Measurements from ENCODE around the gene LCMT1.

LCMT1 gene

DNA sequence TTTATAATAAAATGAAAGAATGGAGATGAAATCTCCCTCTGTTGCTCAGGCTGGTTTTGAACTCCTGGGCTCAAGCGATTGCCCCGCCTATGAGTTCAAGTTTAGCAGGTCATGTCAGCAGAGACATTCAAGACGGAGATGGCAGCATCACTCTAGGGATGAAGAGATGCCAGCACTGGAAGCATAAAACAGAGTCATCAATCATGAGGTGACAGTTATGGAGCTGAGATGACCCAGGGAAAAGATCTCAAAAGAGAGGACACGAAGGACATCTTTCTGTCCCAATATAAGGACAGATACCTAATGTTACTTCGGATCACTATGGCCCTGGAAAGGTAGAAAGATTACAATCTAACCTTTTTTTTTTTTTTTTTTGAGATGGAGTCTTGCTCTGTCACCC is 11.0 kb upstream of the LCMT1 start:
- Histone ChIP-seq H3K79me2 (ENCODE audit: insufficient read depth, low read length) (no peaks in the 10 kb centered on the region), H3K4me1 (ENCODE audit: insufficient read depth, low read length) (no peaks in the 10 kb centered on the region), H3K4me2 (ENCODE audit: insufficient read depth, low read length) (no peak overlapping the region), H3K27me3 (ENCODE audit: insufficient read depth, low read length, poor library complexity) (no peaks in the 10 kb centered on the region), H3K9ac (ENCODE audit: low read depth, low read length) (no peak overlapping the region), H3K9me3 (ENCODE audit: insufficient read depth, low read length, severe bottlenecking) (no peaks in the 10 kb centered on the region), H2AFZ (ENCODE audit: low read depth, low read length) (no peak overlapping the region), H3K4me3 (ENCODE audit: low read depth in 1 of 2, low read length in 2 of 2) (no peak overlapping the region), H3K27ac (ENCODE audit: low read length) (no peak overlapping the region), H4K20me1 (ENCODE audit: insufficient read depth, low read length) (no peaks in the 10 kb centered on the region), H3K36me3 (ENCODE audit: insufficient read depth, low read length) (no peaks in the 10 kb centered on the region)
- no peak for TF ChIP-seq EZH2 (IDR thresholded peaks at IDR 0.05; ENCODE audit: borderline replicate concordance, low read depth, low read length, severe bottlenecking)
- TF ChIP-seq, protein P1, sequence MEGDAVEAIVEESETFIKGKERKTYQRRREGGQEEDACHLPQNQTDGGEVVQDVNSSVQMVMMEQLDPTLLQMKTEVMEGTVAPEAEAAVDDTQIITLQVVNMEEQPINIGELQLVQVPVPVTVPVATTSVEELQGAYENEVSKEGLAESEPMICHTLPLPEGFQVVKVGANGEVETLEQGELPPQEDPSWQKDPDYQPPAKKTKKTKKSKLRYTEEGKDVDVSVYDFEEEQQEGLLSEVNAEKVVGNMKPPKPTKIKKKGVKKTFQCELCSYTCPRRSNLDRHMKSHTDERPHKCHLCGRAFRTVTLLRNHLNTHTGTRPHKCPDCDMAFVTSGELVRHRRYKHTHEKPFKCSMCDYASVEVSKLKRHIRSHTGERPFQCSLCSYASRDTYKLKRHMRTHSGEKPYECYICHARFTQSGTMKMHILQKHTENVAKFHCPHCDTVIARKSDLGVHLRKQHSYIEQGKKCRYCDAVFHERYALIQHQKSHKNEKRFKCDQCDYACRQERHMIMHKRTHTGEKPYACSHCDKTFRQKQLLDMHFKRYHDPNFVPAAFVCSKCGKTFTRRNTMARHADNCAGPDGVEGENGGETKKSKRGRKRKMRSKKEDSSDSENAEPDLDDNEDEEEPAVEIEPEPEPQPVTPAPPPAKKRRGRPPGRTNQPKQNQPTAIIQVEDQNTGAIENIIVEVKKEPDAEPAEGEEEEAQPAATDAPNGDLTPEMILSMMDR (IDR thresholded peaks at IDR 0.05; ENCODE audit: borderline replicate concordance, extremely low read depth, low read length, poor library complexity, severe bottlenecking): no peak
- DNase-seq: no peak
- ATAC-seq (ENCODE audit: insufficient read depth, low read depth): no peak

DNA sequence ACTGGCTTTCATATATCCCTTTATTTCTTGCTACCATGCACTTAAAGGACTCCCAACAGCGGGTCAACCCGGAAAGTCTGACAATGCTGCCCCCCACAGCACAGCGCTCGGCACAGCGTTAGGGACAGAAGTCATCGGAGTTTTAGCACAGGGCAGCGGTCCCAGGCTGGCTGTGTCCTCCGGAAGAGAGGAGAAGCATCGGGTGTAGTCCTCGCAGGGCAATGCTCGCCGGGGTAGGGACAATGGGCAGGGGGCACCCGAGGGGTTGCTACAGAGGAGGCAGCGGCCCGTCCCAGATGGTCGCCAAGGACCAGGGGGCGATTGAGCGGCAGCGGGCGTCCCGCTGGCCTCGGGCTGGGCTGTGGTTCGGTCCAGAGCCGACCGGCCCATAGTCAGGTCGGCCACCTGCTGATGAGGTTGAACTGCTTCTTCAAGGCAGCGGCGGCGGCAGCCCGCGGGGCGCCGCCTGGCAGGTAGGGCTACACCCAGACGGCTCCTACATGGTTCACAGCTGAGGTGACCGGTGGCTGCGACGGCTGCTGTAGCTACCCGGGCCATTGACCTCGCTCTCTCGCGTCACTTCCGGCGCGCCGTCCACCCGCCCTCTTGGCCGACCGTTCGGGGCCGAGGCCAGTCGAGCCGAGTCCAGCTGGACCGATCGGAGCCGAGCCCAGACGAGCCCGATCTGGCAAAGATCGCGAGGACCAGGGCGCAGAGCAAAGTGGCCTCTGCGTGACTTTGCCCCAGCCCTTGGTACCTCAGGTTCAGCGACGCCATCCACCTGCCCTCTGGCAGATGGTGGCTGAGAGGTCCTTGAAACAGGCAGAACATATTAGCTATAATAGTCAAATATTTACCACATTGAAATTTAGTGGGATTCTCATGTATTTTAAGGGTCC is 4.7 kb upstream of the LCMT1 start:
- DNase-seq: no peak

DNA sequence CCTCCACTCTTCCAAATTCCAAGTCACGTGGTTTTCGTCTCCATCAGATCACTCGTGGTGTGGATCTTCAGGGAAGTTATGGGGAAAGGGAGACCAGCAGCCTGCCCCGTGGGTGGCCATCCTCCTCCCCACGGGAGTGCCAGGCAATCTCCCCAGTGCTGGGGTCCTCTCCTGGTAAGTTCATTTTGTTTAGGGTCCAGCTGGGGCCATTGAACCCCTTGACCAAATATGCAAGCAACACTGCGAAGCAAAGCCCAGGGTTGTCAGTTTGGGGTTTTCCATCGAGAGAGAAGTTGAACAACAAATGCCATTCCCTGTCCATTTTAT is 4.1 kb upstream of the LCMT1 start:
- Histone ChIP-seq H3K4me1 (ENCODE audit: insufficient read depth, low read length) (peaks cover 22% of the 10 kb centered on the region), H3K27ac (ENCODE audit: low read length) (no peak overlapping the region), H3K9ac (ENCODE audit: low read depth, low read length) (no peak overlapping the region), H3K27me3 (ENCODE audit: insufficient read depth, low read length, poor library complexity) (no peaks in the 10 kb centered on the region), H3K79me2 (ENCODE audit: insufficient read depth, low read length) (peaks cover 15% of the 10 kb centered on the region), H3K9me3 (ENCODE audit: insufficient read depth, low read length, severe bottlenecking) (no peaks in the 10 kb centered on the region), H3K4me2 (ENCODE audit: insufficient read depth, low read length) (no peak overlapping the region), H3K36me3 (ENCODE audit: insufficient read depth, low read length) (no peaks in the 10 kb centered on the region), H2AFZ (ENCODE audit: low read depth, low read length) (no peak overlapping the region), H4K20me1 (ENCODE audit: insufficient read depth, low read length) (no peaks in the 10 kb centered on the region), H3K4me3 (ENCODE audit: low read depth in 1 of 2, low read length in 2 of 2) (no peak overlapping the region)
- ATAC-seq (ENCODE audit: insufficient read depth, low read depth): no peak
- no peak for TF ChIP-seq EZH2 (IDR thresholded peaks at IDR 0.05; ENCODE audit: borderline replicate concordance, low read depth, low read length, severe bottlenecking)
- TF ChIP-seq, protein P1 (IDR thresholded peaks at IDR 0.05; ENCODE audit: borderline replicate concordance, extremely low read depth, low read length, poor library complexity, severe bottlenecking): no peak
- DNase-seq: no peak

More for the DNA sequence above, 4.7 kb upstream of the LCMT1 start:
- ATAC-seq (ENCODE audit: insufficient read depth, low read depth): no peak
- H3K79me2 ChIP-seq (ENCODE audit: insufficient read depth, low read length): peaks cover 8% of the 10 kb centered on the region
- H3K36me3 ChIP-seq (ENCODE audit: insufficient read depth, low read length): no peaks in the 10 kb centered on the region
- no peaks in the 10 kb centered on the region for H3K9me3 ChIP-seq (ENCODE audit: insufficient read depth, low read length, severe bottlenecking)
- H3K4me2 ChIP-seq (ENCODE audit: insufficient read depth, low read length): no peak overlapping the region
- no peak overlapping the region for H2AFZ ChIP-seq (ENCODE audit: low read depth, low read length)
- no peak overlapping the region for H3K9ac ChIP-seq (ENCODE audit: low read depth, low read length)
- peaks cover 15% of the 10 kb centered on the region for H3K4me1 ChIP-seq (ENCODE audit: insufficient read depth, low read length)
- no peaks in the 10 kb centered on the region for H3K27me3 ChIP-seq (ENCODE audit: insufficient read depth, low read length, poor library complexity)
- no peak overlapping the region for H3K27ac ChIP-seq (ENCODE audit: low read length)
- no peak for TF ChIP-seq EZH2 (IDR thresholded peaks at IDR 0.05; ENCODE audit: borderline replicate concordance, low read depth, low read length, severe bottlenecking)
- TF ChIP-seq, protein P1 (IDR thresholded peaks at IDR 0.05; ENCODE audit: borderline replicate concordance, extremely low read depth, low read length, poor library complexity, severe bottlenecking): no peak
- H3K4me3 ChIP-seq (ENCODE audit: low read depth in 1 of 2, low read length in 2 of 2): no peak overlapping the region
- no peaks in the 10 kb centered on the region for H4K20me1 ChIP-seq (ENCODE audit: insufficient read depth, low read length)
